GM18870 (cell line): ENCODE data around the gene PFKP.
"Not testable (repeated sequence)": the region's sequence is repeated elsewhere in the genome, so short reads cannot be mapped to it uniquely, and the experiment has no call there.

ENCODE experiments used
- ATAC-seq: cut with Tn5 transposase; IDR thresholded peaks from one replicate; pipeline ENCODE4 v1.9.1; 2021; ENCODE audit warnings: moderate library complexity; ENCODE audit not compliant: unreplicated experiment

PFKP gene

DNA sequence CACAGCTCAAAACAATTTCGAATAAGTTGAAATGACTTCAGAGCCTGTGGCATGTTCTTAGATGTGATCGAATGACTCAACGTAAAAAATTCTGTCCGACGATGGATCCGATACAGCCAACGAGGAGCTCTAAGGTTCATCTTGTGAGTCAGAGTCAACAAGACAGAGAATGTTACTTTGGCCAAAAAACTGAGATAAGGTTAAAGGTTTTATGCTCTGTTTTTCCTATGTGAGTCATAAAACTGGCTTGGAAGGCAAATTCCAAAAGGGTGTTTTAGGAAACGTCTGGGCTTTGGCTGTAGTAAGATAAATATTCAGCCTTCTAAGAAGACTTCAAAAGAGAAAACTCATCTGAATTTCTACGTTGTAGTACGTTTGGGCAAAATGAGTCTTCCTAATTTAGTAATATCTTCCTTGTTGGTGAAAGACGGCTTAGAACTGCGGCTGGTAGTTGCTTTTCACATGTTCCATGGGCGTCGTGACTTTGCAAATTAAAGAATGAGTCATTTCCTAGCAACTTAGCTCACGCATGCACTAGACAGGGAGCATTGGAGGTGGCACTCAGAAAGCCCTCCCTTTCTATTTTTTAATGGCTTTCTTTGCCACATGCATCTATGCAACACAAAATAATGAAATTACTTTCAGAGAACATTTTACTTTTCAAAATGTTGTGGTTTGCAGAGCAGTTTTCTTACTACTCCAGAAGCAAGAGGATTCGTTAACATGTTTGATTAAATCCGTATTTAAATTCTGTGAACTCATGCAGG, 28.2 kb downstream of the PFKP start:
- ATAC-seq, result peak; percentile 68

DNA sequence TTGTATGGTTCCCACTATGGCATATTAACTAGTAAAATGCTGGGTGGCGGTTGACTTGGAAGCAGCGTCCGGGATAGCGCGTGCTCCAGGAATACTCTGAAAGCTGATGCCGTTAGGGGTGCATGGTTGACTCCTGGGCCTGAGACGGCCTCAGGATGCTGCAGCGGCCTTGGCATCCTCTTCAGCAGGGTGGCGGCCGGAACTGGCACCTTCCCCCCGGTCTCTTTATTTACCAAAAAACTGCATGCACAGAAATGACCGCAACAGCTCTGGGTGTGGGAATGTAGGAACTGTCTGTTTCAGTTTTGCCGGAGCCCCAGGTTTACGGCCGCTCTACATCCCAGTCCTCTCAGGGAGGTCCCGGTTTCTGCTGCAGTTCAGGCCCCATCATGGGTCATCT, 28.8 kb downstream of the PFKP start:
- ATAC-seq, result no peak

DNA sequence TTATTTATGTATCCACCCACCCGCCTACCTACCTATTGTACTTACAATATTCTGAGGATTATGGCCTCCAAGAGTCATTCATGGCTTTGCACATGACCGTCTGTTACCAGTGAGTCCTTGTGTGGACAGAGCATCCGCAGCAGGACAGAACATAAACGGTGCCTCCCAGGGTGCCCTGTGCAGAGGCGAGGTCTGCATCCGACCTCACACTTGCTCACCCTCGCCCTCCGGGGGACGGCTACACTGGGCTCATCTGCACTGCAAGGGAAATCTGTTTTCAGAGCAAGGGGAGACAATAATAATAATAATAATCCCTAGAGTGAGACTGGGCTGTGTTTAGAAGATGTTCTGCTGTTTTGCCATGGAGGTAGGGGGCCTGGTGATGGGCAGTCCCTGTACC, 29.8 kb downstream of the PFKP start:
- no peak for ATAC-seq

DNA sequence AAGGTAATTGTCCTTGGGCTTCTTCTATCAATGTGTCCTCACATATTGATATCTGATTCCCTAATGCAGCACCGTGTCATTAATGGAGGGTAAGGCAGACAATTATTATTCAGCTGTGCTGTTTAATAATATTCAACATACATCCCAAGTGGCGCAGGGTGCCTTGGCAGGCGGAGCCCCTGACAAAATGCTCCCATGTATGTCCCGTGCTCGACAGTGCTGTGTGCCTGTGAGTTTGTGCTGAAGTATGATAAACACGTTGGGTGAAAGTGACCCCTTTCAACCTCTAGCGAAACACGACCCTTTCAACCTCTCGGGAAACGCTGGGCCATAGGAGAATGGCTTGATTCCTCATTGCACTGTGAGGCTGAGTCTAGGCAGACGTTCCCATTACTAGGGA, 31.3 kb downstream of the PFKP start:
- no peak for ATAC-seq

DNA sequence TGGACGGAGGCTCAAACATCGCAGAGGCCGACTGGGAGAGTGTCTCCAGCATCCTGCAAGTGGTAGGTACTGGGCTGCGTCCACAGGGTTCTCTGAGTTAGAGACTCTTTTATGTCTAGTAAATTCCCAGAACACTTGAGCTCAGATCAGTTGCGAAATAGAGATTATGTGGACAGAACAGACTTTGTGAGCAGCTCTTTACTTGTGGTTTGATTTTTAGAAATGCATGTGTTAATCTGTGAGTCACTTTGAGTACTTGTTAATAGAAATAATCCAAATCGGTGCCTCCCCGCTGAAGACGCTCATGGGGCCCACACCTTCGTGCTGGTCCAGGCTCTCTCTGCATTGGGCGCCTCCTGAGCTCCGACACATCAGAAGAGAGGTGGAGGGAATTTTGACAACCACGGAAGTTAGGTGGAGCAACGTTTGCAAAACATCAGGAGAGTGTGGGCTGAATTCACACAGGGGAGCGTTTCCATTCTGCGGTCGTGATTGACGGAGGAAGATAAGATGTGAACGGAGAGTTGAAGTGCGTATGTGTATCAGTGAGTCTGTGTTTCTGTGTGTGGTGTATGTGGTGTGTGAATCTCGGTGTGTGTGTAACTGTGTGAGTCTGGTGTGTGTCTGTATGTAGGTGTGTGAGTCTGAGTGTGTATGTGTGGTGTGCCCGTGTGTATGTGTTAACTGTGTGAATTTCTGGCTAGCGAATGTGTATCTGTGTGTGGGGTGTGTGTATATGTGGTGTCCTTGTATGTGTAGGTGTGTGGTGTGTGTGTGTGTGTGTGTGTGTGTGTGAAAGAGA, 32.1 kb downstream of the PFKP start:
- ATAC-seq, result no peak

DNA sequence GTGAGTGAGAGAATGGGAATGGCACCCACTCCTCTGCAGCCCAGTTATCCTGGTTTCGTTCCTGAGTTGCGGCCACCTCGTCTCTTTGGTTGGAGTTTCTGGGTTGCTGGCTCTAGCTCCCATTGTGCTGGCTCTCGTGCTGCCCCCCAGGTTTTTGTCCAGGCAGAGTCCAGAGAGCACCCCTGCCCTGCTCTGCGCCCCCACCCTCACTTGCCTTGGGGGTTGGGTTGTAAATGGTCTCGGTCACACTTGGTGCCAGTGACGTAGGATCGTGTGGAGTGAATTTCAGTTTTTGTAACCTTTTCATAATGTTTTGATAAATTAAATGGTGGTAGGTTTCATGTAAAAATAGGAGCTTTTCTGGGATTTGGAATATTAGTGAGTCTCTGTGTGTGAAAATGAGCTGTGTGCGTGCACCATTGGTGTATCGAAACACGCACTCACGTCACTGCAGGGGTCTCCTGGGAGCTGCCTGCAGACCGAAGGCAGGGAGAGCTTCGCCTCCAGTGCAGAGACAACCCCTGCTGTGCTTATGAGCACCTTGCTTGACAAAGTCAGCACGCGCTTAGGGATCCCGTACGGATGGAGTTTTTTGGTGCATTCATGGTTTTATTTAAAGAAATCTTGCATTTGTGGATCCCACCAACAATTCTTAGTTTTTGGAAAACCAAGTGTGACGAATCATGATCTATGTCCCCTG, 32.9 kb downstream of the PFKP start:
- ATAC-seq, result no peak

DNA sequence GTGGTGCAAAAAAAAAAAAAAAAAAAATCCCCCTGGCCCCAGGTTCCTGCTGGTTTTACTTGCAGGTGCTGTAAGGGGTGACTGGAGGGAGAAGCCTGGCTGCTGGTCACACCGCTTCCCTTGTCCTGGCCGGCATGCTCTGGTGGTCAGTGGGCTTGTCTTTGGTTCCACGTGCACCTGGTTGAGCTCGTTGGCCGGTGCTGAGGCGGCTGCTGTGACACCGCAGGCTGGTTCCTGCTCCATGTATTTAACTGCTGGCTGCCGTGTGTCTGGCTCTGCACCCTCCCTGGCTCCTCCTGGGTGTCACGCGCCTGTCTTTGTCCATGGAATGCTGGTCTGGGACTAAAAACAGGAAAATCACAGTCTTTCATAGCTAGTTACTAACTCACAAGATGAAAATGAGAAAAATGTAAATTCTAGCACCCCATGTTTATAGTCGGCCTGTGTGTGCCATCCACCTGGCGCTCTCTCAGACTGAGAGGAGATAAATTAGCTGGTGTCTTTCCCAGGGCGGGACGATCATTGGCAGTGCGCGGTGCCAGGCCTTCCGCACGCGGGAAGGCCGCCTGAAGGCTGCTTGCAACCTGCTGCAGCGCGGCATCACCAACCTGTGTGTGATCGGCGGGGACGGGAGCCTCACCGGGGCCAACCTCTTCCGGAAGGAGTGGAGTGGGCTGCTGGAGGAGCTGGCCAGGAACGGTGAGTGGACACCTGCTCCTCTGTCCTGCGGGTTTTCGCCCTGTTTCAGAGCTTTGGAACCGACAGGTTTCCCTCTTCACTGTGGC, 33.7 kb downstream of the PFKP start:
- no peak for ATAC-seq

DNA sequence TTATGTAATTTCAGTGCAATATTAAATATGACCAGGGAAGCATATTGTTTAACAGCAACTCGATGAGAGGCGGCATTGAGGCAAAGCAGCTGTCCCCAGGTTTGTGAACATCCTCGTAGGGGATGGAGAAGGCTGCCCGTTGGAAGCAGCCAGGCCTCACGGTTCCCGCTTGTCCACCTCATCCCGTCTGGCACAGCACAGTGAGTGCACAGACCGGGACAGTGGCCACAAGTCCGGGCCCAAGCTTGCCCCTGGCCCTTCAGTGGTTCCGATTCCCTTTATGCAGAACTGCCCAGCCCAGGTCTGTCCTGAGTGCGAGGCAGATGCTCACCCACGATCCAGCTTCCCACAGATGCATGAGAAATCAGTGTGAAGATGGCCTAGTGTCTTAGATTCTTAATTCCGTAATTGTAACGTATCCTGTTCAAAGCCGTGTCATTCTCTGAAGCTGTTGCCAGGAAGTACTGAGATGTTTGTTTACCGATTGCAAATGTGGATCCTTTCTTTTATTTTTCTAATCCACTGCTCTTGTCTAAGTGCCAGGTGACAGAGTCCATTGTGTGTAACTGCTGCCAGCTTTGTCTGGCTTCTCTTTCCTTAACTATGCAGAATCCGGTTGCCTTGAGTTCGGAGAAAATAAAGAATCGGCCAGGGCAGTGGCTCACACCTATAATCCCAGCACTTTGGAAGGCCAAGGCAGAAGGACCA, 35.5 kb downstream of the PFKP start:
- no peak for ATAC-seq

DNA sequence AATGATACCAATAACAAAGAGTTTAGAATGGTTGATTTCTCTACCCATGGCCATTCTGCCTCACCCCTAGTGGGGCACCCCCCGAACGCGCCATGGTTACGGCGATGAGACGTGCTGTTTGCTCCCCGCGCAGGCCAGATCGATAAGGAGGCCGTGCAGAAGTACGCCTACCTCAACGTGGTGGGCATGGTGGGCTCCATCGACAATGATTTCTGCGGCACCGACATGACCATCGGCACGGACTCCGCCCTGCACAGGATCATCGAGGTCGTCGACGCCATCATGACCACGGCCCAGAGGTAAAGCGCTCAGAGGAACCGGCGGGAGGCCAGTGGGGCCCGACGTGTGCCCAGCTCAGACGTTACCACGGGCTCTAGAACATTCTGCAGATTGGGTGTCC, 36.3 kb downstream of the PFKP start:
- no peak for ATAC-seq

DNA sequence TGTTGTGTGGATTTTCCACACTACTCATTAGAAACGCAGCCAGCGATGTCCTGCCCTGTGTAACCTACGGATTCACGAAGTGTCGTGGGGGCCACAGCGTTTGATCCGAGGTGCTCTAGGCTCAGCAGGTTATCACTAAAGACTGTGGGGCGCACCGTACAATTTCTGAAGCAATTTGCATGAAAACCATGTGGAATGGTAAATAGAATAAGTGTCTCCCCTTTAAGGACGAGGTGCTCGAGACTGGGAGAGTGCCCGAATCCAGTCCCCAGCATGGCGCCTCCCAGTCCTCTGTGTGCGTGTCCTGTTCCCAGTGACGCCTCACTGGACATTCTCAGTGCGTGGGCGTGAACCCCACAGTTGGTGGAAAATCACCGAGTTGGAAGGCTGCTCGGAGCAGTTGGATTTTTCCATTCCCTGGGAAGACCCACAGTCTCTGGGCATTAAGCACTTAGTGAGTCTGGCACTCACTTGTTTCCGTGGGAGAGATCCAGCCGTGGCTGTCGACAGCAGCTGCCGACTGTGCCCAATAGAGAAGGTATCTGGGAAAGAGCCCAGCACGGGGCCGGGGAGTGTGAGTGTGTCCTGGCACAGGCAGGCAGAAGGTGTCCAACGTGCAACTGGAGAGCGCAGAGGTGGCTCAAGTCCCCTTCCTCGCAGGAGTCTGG, 37.0 kb downstream of the PFKP start:
- ATAC-seq, result no peak

DNA sequence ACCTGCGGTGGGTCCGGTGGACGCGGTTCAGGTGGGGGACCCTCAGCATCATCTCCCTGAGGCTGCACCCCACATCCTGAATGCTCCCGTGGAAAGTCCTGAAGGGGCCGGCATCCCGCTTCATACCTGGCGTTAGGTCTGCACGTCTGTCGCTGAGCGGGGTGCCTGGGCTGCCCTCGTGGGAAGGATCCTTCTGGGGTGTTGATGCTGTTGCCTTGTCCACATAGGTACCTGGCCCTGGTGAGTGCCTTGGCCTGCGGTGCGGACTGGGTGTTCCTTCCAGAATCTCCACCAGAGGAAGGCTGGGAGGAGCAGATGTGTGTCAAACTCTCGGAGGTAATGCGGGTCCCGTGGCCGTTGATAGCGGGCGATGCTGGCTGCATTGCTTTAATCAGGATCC, 37.8 kb downstream of the PFKP start:
- no peak for ATAC-seq

DNA sequence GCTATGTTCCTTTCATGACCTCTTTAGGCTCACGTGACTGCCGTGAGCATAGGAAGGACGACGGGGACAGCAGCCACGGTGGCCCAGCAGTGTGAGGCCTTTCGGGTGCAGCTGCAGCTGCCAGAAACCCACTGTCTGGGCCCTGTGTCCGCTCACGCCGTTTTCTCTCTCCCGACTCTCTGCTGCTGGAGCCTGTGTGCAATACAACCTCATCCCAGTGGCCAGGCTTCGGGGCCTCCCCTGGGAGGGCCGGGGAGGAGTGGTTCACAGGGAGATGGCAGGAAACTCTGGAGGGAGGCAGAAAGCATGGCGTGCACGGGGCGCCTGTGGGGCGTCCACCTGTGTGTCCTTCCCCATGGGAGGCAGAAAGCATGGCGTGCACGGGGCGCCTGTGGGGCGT, 38.6 kb downstream of the PFKP start:
- no peak for ATAC-seq

DNA sequence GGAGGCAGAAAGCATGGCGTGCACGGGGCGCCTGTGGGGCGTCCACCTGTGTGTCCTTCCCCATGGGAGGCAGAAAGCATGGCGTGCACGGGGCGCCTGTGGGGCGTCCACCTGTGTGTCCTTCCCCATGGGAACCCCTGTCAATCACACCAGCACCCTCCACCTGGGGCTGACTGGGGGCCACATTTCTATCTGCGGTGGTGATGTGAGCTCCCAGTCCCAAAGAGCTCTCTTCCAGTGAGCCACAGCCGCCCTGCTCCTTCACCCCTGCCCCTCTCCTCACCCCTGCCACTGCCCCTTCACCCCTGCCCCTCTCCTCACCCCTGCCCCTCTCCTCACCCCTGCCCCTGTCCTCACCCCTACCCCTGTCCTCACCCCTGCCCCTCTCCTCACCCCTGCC, 39.0 kb downstream of the PFKP start:
- not testable (repeated sequence) for ATAC-seq

DNA sequence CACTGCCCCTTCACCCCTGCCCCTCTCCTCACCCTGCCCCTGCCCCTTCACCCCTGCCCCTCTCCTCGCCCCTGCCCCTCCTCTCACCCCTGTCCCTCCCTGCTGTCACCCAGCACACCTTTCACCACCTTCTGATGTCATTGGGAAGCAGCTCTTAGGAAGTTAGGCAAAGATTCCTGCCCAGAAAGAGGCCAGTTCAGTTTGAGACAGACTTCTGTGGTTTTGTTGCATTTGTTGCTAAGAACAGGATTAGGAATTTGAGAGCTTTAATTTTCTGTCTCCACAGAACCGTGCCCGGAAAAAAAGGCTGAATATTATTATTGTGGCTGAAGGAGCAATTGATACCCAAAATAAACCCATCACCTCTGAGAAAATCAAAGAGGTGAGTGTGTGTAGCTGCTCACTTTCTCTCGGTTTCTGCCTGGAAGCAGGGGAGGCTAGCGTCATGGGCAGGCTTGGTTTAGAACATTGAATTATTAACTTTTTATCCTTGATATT, 39.6 kb downstream of the PFKP start:
- ATAC-seq, result no peak

DNA sequence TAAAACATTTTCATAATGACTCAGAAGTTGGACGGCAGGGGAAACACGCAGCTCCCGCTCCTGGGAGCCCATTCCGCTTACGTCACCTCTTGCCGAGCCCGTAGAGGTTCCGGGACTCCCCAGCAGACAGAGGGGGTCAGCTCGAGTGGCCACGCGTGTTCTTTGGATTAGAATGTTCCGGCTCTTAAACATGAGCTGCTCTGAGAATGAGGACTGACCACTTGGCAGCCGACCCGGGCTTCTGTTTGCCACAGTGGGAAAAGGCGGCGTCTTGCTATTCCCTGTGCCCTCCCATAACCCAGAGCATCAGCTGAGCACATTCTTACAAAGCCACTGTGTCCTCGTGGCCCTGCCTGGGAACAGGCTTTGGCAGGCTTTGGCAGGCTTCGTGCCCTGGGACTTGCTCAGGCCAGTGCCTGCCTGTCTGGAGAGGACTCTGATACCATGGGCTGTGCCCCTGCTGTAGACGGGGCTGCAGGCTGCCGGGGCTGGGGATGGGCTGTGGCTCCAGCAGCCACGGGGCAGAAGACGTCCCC, 40.1 kb downstream of the PFKP start:
- ATAC-seq, result no peak

DNA sequence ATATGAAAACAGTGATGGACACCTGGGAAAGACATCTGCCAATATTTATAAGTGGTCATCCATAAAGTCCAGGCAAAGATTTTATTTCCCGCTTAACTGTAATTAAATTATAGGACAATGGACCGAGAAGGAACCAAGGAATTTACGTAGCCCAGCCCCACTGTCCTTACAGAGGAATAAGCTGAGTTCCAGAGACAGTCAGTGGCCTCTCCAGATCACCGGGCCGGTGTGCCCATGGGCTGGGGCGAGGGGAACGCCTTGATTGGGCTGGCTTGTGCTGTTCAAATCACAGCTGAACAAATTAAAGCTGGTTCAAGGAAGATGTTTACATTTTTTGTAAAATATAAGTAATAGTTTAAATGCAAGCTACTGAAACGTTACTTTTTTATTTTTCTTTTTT, 40.7 kb downstream of the PFKP start:
- no peak for ATAC-seq

DNA sequence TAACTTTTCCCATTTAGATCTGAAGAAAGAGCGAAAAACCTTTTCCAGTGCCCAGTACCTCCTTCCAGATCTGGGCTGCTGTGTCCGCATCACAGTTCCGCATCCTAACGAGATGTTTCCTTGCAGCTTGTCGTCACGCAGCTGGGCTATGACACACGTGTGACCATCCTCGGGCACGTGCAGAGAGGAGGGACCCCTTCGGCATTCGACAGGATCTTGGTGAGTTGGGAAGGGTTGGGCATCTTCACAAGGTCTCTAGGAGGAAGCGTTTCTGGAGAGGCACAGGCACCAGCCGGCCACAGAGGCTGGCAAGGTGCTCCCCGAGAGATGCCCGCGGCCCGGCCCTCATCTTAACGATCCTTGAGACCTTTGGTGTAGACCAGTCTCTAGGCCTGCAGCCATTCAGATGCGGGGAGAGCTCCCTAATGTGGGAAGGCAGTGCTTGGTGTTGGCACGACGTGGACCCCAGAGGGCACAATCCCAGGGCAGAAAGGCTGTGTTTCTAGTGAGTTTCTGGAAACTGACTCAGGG, 41.3 kb downstream of the PFKP start:
- no peak for ATAC-seq

DNA sequence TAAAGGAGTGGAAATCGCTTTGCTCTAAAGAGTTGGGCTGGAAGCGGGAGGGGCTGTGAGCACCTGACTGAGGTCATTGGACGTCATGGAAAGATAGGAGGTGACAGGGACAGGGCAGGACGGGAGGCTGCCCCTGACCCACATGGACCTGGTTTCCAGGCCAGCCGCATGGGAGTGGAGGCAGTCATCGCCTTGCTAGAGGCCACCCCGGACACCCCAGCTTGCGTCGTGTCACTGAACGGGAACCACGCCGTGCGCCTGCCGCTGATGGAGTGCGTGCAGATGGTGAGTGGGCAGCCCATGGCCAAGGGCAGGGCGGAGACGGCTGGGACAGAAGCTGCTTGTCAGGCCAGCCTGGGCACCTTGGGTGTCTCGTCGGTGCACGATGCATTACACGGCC, 41.8 kb downstream of the PFKP start:
- ATAC-seq, result no peak

DNA sequence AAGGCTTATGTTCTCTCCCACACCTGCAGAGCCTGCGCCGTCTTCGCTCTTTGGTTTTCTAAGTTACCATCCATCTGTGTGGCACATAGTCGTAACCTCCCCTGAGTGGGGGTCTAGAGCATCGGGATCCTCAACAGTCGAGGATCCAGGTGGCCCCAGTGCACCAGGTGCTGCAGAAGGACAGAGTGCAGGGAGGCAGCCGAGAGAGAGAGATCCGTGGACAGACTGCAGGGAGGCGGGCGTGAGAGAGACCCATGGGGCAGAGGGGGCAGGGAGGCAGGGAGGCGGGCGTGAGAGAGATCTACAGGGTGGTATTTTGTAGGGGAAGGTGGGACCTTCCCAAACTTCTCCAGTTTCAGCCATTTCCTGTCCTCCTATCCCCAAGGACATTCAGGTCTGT, 42.3 kb downstream of the PFKP start:
- no peak for ATAC-seq
